Measurements from ENCODE around the gene MUC6.

- TF ChIP-seq POLR2A (IDR thresholded peaks at IDR 0.05) = no peak
- TF ChIP-seq CTCF (IDR thresholded peaks at IDR 0.05) = no peak
These were observed 6.4 kb downstream of the MUC6 start for GRCh38 chr11:1030086-1030485.

Measured in testis (tissue), 2 donors.